Lung (tissue), 12 donors: Measurements from ENCODE around the gene ACSL5. TPM values are rescaled to one million over a fixed set of nuclear protein-coding genes. Genes with fewer than 3 reads are reported as not detected.

ENCODE experiments used
- ATAC-seq: fragments of 200-7000 bp; cut with Tn5 transposase; one replicate; pipeline ENCODE4 v1.9.1; 2020; ENCODE audit warnings: moderate number of reproducible peaks; ENCODE audit not compliant: insufficient read depth, low FRiP score
- DNase-seq, 3 donors: peaks; one replicate each; pipeline ENCODE4 v3.0.0-alpha.2; 2013 to 2017
- H3K27ac ChIP-seq, 2 donors: one replicate each; pipeline ENCODE4 v1.5.1; 2013; ENCODE audit warnings: mild to moderate bottlenecking in 2 of 2, moderate library complexity in 2 of 2, control low read depth in 1 of 2, inconsistent platforms in 1 of 2, low read depth in 1 of 2, low read length in 1 of 2
- H3K27me3 ChIP-seq, 3 donors: one replicate each; pipeline ENCODE4 v1.5.1; 2013; ENCODE audit warnings: low read length in 2 of 3; ENCODE audit not compliant: control insufficient read depth in 3 of 3, insufficient read depth in 3 of 3
- H3K36me3 ChIP-seq, 4 donors: one replicate each; pipeline ENCODE4 v1.5.1; 2013; ENCODE audit warnings: low read length in 4 of 4, mild to moderate bottlenecking in 1 of 4, moderate library complexity in 1 of 4; ENCODE audit not compliant: control insufficient read depth in 4 of 4, insufficient read depth in 4 of 4
- H3K4me1 ChIP-seq, 5 donors: one replicate each; pipeline ENCODE4 v1.5.1; 2013; ENCODE audit warnings: low read length in 5 of 5, mild to moderate bottlenecking in 2 of 5, moderate library complexity in 1 of 5; ENCODE audit not compliant: control insufficient read depth in 5 of 5, insufficient read depth in 5 of 5
- H3K4me3 ChIP-seq: one replicate; pipeline ENCODE4 v1.5.1; 2013; ENCODE audit warnings: mild to moderate bottlenecking, control low read depth, moderate library complexity
- H3K9ac ChIP-seq, 2 donors: one replicate each; pipeline ENCODE4 v1.5.1; 2013; ENCODE audit warnings: low read length in 2 of 2, control low read depth in 1 of 2; ENCODE audit not compliant: insufficient read depth in 1 of 2
- H3K9me3 ChIP-seq, 4 donors: one replicate each; pipeline ENCODE4 v1.5.1; 2013; ENCODE audit warnings: low read length in 3 of 4, mild to moderate bottlenecking in 1 of 4, moderate library complexity in 1 of 4; ENCODE audit not compliant: control insufficient read depth in 4 of 4, insufficient read depth in 3 of 4
- CTCF ChIP-seq: IDR thresholded peaks from 2 replicates; pipeline ENCODE4 v1.5.1; 2012; ENCODE audit warnings: mild to moderate bottlenecking; ENCODE audit errors: control extremely low read depth, extremely low read depth
- WGBS, 2 donors: extraction: QIAGEN DNeasy Blood & Tissue Kit; methylation state at CpG; one replicate each; pipeline ENCODE4 v1.1.7; 2013; 5-methylcytosine and 5-hydroxymethylcytosine counted together
- polyA plus RNA-seq, 2 donors: library from polyadenylated mRNA; stranded (reverse); fragments of 200-250 nt; gene quantifications; one replicate each; pipeline ENCODE4 v1.2.1, GENCODE V29; 2013
- total RNA-seq, 2 donors: library from RNA; depleted of rRNA in 1 of 2; stranded (reverse); fragments of >200 nt in 1 of 2; gene quantifications; one replicate each; pipeline ENCODE4 v1.2.1, GENCODE V29; 2014 to 2021
- donor health status: control.
- donor health status: control.
- donor health status: Bipolar disorder and iron deficiency.
- donor health status: healthy.
- donor health status: DM: yes; HTN: yes; CAD: no.

ACSL5 gene
- total and polyA plus RNA-seq, 4 donors = 46.1 to 71.0 (median 62.3) TPM

GRCh38 chr10:112333452-112333851 lies 40.5 kb upstream of the ACSL5 start:
- H3K4me3 ChIP-seq = no peak overlapping the region
- WGBS, 2 donors = 81 to 87% methylated on average over 4 of the region's 4 CpGs
- H3K27ac ChIP-seq = no peak overlapping the region

GRCh38 chr10:112335111-112335867 lies 38.6 kb upstream of the ACSL5 start:
- Histone ChIP-seq H3K9ac (no peak overlapping the region), H3K27ac (no peak overlapping the region), H3K36me3 (no peaks in the 10 kb centered on the region), H3K27me3 (no peaks in the 10 kb centered on the region), H3K9me3 (no peaks in the 10 kb centered on the region), H3K4me3 (no peak overlapping the region), H3K4me1 (peaks cover 0 to 4% (median 0%) of the 10 kb centered on the region in 5 donors)
- WGBS, 2 donors = 29 to 42% methylated on average over 5 of the region's 5 CpGs
- no peak for TF ChIP-seq CTCF
- ATAC-seq = no peak
- no peak for DNase-seq

More at GRCh38 chr10:112333452-112333851, 40.5 kb upstream of the ACSL5 start:
- TF ChIP-seq CTCF = no peak
- no peak overlapping the region for H3K9ac ChIP-seq
- H3K9me3 ChIP-seq = no peaks in the 10 kb centered on the region
- H3K36me3 ChIP-seq = no peaks in the 10 kb centered on the region
- ATAC-seq (no peak), DNase-seq (no peak)
- H3K4me1 ChIP-seq = peaks cover 0 to 4% (median 0%) of the 10 kb centered on the region in 5 donors
- H3K27me3 ChIP-seq = no peaks in the 10 kb centered on the region

- no peak overlapping the region for H3K27ac ChIP-seq
- no peak for TF ChIP-seq CTCF
- no peaks in the 10 kb centered on the region for H3K36me3 ChIP-seq
- no peak overlapping the region for H3K9ac ChIP-seq
- DNase-seq = no peak
- 54 to 73% methylated on average over 4 of the region's 4 CpGs for WGBS, 2 donors
- H3K4me1 ChIP-seq = peaks cover 0 to 4% (median 0%) of the 10 kb centered on the region in 5 donors
- H3K27me3 ChIP-seq = no peaks in the 10 kb centered on the region
- no peak for ATAC-seq
- no peak overlapping the region for H3K4me3 ChIP-seq
- no peaks in the 10 kb centered on the region for H3K9me3 ChIP-seq
Measured at GRCh38 chr10:112335868-112336265, 38.0 kb upstream of the ACSL5 start.
